ENCODE results near the gene RASA1. TPM values are rescaled to one million over a fixed set of nuclear protein-coding genes. Genes with fewer than 3 reads are reported as not detected.

Gene RASA1
- 10 to 100 TPM; 12.0 to 16.8 (median 12.2) TPM for total RNA-seq

GRCh38 chr5:87267574-87268125 is at the start of gene RASA1:
Gene RASA1, plus strand, starts transcription at chr5:87267883. Its CDS starts 569 bp downstream, at chr5:87268452.
- peak; percentile 93 to 96 for ATAC-seq
- Histone ChIP-seq H3K36me3 (no peaks in the 10 kb centered on the region), H3K4me1 (peaks cover 14 to 15% of the 10 kb centered on the region in 2 donors), H3K27ac (peak within 1 kb of the TSS; percentile 84 to 93 (median 91)), H3K9me3 (no peaks in the 10 kb centered on the region), H3K4me3 (peak within 1 kb of the TSS; percentile 86 to 99 (median 94)), H3K27me3 (no peaks in the 10 kb centered on the region)
- in situ Hi-C loops (cut with MboI; ENCODE audit: low sequenced_read_pairs in 4 of 4): loop anchor here in 1 of 4 donors (10.0 kb wide), 1 partner anchor 137 kb away; no protein-coding TSS in a partner anchor
- peak; percentile 91 to 92 for DNase-seq
- no peak for TF ChIP-seq CTCF (IDR thresholded peaks at IDR 0.05 in 4 of 5, conservative IDR thresholded peaks at IDR 0.05 in 1 of 5)
- peak; percentile 77 to 78 for TF ChIP-seq POLR2A (IDR thresholded peaks at IDR 0.05)
- intact Hi-C loops (cut with DNase I; ENCODE audit: low total_unique reads): loop anchor here (2.0 kb wide), 1 partner anchor 145 kb away; the partner anchor contains the start of gene CCNH

- no peaks in the 10 kb centered on the region for H3K9me3 ChIP-seq
- H3K36me3 ChIP-seq: no peaks in the 10 kb centered on the region
- in situ Hi-C loops (cut with MboI; ENCODE audit: low sequenced_read_pairs in 4 of 4) (no loop called here), intact Hi-C loops (cut with DNase I; ENCODE audit: low total_unique reads) (no loop called here)
- no peak for DNase-seq
- no peak for TF ChIP-seq POLR2A (IDR thresholded peaks at IDR 0.05)
- TF ChIP-seq CTCF (IDR thresholded peaks at IDR 0.05 in 4 of 5, conservative IDR thresholded peaks at IDR 0.05 in 1 of 5): no peak
- ATAC-seq: no peak
- no peaks in the 10 kb centered on the region for H3K27me3 ChIP-seq
- no peak overlapping the region for H3K27ac ChIP-seq
- no peak overlapping the region for H3K4me3 ChIP-seq
- H3K4me1 ChIP-seq: no peaks in the 10 kb centered on the region
Measured at GRCh38 chr5:87229780-87230179, 37.9 kb upstream of the RASA1 start.

DNA sequence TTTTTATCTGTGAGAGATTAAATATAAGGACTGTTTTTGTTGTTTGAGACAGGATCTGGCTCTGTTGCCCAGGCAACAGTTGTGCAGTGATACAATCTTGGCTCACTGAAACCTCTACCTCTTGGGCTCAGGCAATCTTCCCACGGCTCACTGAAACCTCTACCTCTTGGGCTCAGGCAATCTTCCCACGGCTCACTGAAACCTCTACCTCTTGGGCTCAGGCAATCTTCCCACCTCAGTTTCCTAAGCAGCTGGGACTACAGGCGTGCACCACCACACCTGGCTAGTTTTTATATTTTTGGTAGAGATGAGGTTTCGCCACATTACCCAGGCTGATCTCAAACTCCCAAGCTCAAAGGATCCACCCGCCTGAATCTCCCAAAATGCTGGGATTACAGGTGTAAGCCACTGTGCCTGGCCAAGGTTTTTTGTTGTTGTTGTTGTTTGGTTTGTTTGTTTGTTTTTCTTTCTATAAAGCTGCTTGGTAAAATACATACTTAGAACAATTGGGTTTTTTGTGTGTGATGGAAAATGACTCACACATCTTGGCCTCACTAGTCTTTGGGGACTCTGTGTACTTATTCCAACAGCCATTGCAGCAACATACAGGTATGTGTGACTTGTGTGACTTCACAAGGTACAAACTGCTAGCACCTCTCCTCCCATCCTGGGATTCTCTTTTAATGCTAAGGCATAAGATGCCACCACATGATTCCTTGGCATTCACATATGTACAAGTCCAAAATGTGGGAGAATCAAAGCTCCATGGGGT is 36.5 kb upstream of the RASA1 start:
- in situ Hi-C loops (cut with MboI; ENCODE audit: low sequenced_read_pairs in 4 of 4): no loop called here
- intact Hi-C loops (cut with DNase I; ENCODE audit: low total_unique reads): no loop called here
- no peak for TF ChIP-seq POLR2A (IDR thresholded peaks at IDR 0.05)
- TF ChIP-seq CTCF (IDR thresholded peaks at IDR 0.05 in 4 of 5, conservative IDR thresholded peaks at IDR 0.05 in 1 of 5): no peak
- no peaks in the 10 kb centered on the region for H3K27me3 ChIP-seq
- H3K4me3 ChIP-seq: no peak overlapping the region
- H3K27ac ChIP-seq: no peak overlapping the region
- no peaks in the 10 kb centered on the region for H3K4me1 ChIP-seq
- no peaks in the 10 kb centered on the region for H3K9me3 ChIP-seq
- H3K36me3 ChIP-seq: no peaks in the 10 kb centered on the region
- no peak for ATAC-seq
- DNase-seq: no peak

DNA sequence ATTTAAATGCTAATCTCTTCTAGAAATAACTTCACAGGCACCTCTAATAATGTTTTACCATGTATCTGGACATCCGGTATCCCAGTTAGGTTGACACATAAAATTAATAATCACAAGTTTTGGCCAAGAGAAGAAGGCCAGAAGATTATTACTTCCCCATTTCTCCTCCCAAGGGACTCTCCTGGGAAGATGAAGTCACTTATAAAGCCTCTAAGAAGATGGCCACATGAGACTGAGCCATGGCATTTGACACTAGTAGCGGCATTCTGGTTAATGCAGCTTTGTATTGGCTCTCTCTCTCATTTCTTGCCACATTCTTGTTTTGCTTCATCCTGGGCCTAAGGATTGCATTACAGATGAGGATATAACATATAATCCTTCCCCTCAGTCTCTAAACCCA is 34.5 kb upstream of the RASA1 start:
- no peak overlapping the region for H3K4me3 ChIP-seq
- DNase-seq (no peak), ATAC-seq (no peak)
- no peaks in the 10 kb centered on the region for H3K4me1 ChIP-seq
- TF ChIP-seq CTCF (IDR thresholded peaks at IDR 0.05 in 4 of 5, conservative IDR thresholded peaks at IDR 0.05 in 1 of 5) (no peak), POLR2A (IDR thresholded peaks at IDR 0.05) (no peak)
- H3K27ac ChIP-seq: no peak overlapping the region
- no peaks in the 10 kb centered on the region for H3K36me3 ChIP-seq
- in situ Hi-C loops (cut with MboI; ENCODE audit: low sequenced_read_pairs in 4 of 4) (no loop called here), intact Hi-C loops (cut with DNase I; ENCODE audit: low total_unique reads) (no loop called here)
- no peaks in the 10 kb centered on the region for H3K27me3 ChIP-seq
- no peaks in the 10 kb centered on the region for H3K9me3 ChIP-seq

Data from gastrocnemius medialis (tissue), 4 donors.